Left ventricle myocardium superior (tissue), 1 donor: ENCODE results near the gene MSL3. TPM values are rescaled to one million over a fixed set of nuclear protein-coding genes. Genes with fewer than 3 reads are reported as not detected.
A peak's percentile ranks its signal among the peaks of the same experiment; 100 is the strongest.

Experiments
- ATAC-seq: fragments of 200-7000 bp; cut with Tn5 transposase; one replicate; pipeline ENCODE4 v1.9.1; 2020; ENCODE audit warnings: mild to moderate bottlenecking, moderate library complexity
- DNase-seq: peaks from one replicate; pipeline ENCODE4 v3.0.0-alpha.2; 2020
- intact Hi-C: fragments of 100-400 bp; cut with micrococcal nuclease; formaldehyde crosslinking; loops from one replicate; pipeline ENCODE4 v1.11.0; 2022
- total RNA-seq: library from RNA; stranded (reverse); fragmentation: NEBNext Ultra II Directional; extraction: Animal tissue kit (Norgen Biotek cat#: 25700); gene quantifications from one replicate; pipeline ENCODE4 v1.2.1, GENCODE V29; 2021
- donor health status: DM: no; HTN: yes; CAD: no; lungs with severe emphysema.

MSL3 gene
- total RNA-seq, 1 donor from 2014 or later, result 12.2 TPM

GRCh38 chrX:11792461-11793421 lies 34.7 kb downstream of the MSL3 start:
- intact Hi-C loops, result no loop called here
- ATAC-seq, result peak; percentile 54
- peak; percentile 31 for DNase-seq

- intact Hi-C loops, result no loop called here
- DNase-seq (no peak), ATAC-seq (no peak)
Observed at GRCh38 chrX:11793734-11794133, 35.7 kb downstream of the MSL3 start.

- DNase-seq (no peak), ATAC-seq (no peak)
- intact Hi-C loops, result no loop called here
Observed at GRCh38 chrX:11813341-11813740, 55.3 kb downstream of the MSL3 start.

Other genes starting within 250 kb of the MSL3 start
- gene ARHGAP6, start 92.3 kb upstream of the MSL3 start, total RNA-seq, result 2.8 TPM